ENCODE measurements around the gene CELF1. TPM values are rescaled to one million over a fixed set of nuclear protein-coding genes. Genes with fewer than 3 reads are reported as not detected.

The CELF1 gene
- total and polyA plus RNA-seq, 2 donors (not counting 1 experiment from before 2014, with no cell fraction given), result 52.0 to 153 TPM

DNA sequence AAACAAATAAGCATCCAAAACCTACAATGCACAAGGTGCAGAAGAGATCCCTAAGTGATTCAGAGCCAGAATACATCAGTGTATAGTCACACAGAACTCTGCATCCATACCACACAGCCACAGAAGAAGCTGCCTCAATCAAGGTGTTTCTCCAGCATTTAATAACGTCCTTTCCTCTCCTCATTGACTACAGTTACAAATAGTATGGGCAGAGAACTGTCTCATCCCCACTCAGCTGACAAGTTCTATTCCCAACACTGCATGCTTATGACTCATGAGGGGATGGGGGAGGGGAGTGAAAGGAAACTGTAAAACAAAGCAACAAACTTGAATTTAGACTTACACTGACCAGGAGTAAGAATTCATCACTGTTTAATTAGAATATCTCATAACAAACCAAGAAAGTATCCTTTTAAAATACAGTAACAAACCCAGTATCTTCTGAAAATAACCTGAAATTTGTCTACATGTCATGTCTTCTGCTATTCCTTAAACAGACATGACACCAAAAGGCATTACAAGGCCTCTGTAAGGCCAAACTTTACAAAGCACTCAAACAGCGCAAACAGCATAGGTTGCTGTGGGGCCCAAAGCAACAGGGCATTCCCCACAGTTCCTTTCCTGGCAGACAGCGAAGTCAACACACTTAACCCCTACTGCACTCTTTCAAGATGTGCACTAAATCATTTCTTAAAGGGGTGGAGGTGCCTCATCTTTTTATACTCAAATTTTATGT, 29.3 kb downstream of the CELF1 start:
- H4K20me1 ChIP-seq (ENCODE audit: control insufficient read depth, insufficient read depth, low read length, poor library complexity, severe bottlenecking), result peaks cover 64% of the 10 kb centered on the region
- 22% methylated on average over 1 of the region's 3 CpGs for WGBS (ENCODE audit: insufficient coverage)
- ATAC-seq (ENCODE audit: low read depth), result peak; percentile 61
- H3K9me3 Mint-ChIP-seq (ENCODE audit: insufficient read depth), result no peaks in the 10 kb centered on the region
- peaks cover 66% of the 10 kb centered on the region for H3K4me1 Mint-ChIP-seq
- H3K27me3 Mint-ChIP-seq, result no peaks in the 10 kb centered on the region
- H3K27me3 ChIP-seq (replicated peaks in 1 of 4; ENCODE audit: control extremely low read depth in 1 of 4, control insufficient read depth in 3 of 4, insufficient read depth in 4 of 4, low read length in 3 of 4), result no peaks in the 10 kb centered on the region
- peak overlapping the region in 1 of 5 experiments; percentile 11 for H3K4me3 ChIP-seq (ENCODE audit: control extremely low read depth in 1 of 5, extremely low read depth in 1 of 5, insufficient read depth in 1 of 5, low read depth in 2 of 5, low read length in 4 of 5)
- ChIA-PET POLR2A (no interaction called here), CTCF (interaction anchor here (1.0 kb wide), 1 partner anchor 12 kb away, joined by 3 read pairs; no protein-coding TSS in a partner anchor)
- H3K27ac Mint-ChIP-seq, result peak overlapping the region; percentile 87
- H3K36me3 ChIP-seq (replicated peaks in 1 of 2; ENCODE audit: control extremely low read depth in 1 of 2, control insufficient read depth in 1 of 2, extremely low read depth in 1 of 2, insufficient read depth in 2 of 2, low read length in 1 of 2), result peaks cover 0 to 14% of the 10 kb centered on the region in 2 experiments
- H3K79me2 ChIP-seq (ENCODE audit: control insufficient read depth, insufficient read depth, low read length), result peaks cover 99% of the 10 kb centered on the region
- H3K4me1 ChIP-seq (ENCODE audit: control insufficient read depth in 2 of 2, insufficient read depth in 2 of 2, low read length in 2 of 2), result peaks cover 35 to 45% of the 10 kb centered on the region in 2 donors
- no peak overlapping the region for H2AFZ ChIP-seq (ENCODE audit: insufficient read depth, low read depth, low read length, poor library complexity, severe bottlenecking)
- H3K9ac ChIP-seq (ENCODE audit: low read length), result peak overlapping the region; percentile 18
- H3K9me3 ChIP-seq (ENCODE audit: control extremely low read depth in 1 of 3, control insufficient read depth in 2 of 3, insufficient read depth in 1 of 3, low read length in 2 of 3), result no peaks in the 10 kb centered on the region
- TF ChIP-seq, protein P1, sequence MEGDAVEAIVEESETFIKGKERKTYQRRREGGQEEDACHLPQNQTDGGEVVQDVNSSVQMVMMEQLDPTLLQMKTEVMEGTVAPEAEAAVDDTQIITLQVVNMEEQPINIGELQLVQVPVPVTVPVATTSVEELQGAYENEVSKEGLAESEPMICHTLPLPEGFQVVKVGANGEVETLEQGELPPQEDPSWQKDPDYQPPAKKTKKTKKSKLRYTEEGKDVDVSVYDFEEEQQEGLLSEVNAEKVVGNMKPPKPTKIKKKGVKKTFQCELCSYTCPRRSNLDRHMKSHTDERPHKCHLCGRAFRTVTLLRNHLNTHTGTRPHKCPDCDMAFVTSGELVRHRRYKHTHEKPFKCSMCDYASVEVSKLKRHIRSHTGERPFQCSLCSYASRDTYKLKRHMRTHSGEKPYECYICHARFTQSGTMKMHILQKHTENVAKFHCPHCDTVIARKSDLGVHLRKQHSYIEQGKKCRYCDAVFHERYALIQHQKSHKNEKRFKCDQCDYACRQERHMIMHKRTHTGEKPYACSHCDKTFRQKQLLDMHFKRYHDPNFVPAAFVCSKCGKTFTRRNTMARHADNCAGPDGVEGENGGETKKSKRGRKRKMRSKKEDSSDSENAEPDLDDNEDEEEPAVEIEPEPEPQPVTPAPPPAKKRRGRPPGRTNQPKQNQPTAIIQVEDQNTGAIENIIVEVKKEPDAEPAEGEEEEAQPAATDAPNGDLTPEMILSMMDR (IDR thresholded peaks at IDR 0.05), result no peak
- TF ChIP-seq EZH2 (IDR thresholded peaks at IDR 0.05; ENCODE audit: borderline replicate concordance, insufficient read depth, low read depth, low read length, poor library complexity, severe bottlenecking), result no peak
- peak overlapping the region; percentile 79 for H3K4me3 Mint-ChIP-seq
- H3K27ac ChIP-seq (ENCODE audit: low read length in 2 of 2), result peak overlapping the region; percentile 36 to 77
- DNase-seq, result peak; percentile 49
- peak overlapping the region; percentile 55 for H3K4me2 ChIP-seq (replicated peaks; ENCODE audit: low read depth, low read length, poor library complexity, severe bottlenecking)
- intact Hi-C loops (cut with micrococcal nuclease), result loop anchor here (2.0 kb wide), 1 partner anchor 17 kb away; no protein-coding TSS in a partner anchor
